Karpas-422 (cell line): Measurements from ENCODE around the gene CPLANE2. TPM values are rescaled to one million over a fixed set of nuclear protein-coding genes. Genes with fewer than 3 reads are reported as not detected.

ENCODE experiments used
- DNase-seq: peaks from one replicate; pipeline ENCODE4 v3.0.0-alpha.2; 2015
- H2AFZ ChIP-seq: fragments of 200-600 bp; sonication (generic); 2 replicates; pipeline ENCODE4 v1.6.1; 2014; ENCODE audit warnings: antibody characterized with exemption, low read length, mixed read lengths
- H3K27ac ChIP-seq: fragments of 200-600 bp; sonication (generic); 2 replicates; pipeline ENCODE4 v1.5.1; 2014; ENCODE audit warnings: mild to moderate bottlenecking, low read length, moderate library complexity
- H3K27me3 ChIP-seq: fragments of 200-600 bp; sonication (generic); 2 replicates; pipeline ENCODE4 v1.6.1; 2014; ENCODE audit warnings: low read length, mixed read lengths
- H3K36me3 ChIP-seq: fragments of 200-600 bp; sonication (generic); 2 replicates; pipeline ENCODE4 v1.6.1; 2014; ENCODE audit warnings: low read length, mixed read lengths; ENCODE audit not compliant: insufficient read depth
- H3K4me1 ChIP-seq: fragments of 200-600 bp; sonication (generic); 2 replicates; pipeline ENCODE4 v1.6.1; 2014; ENCODE audit warnings: mild to moderate bottlenecking, low read length, mixed read lengths
- H3K4me2 ChIP-seq: fragments of 200-600 bp; sonication (generic); 2 replicates; pipeline ENCODE4 v1.6.1; 2014; ENCODE audit warnings: low read length, low read depth, mild to moderate bottlenecking; ENCODE audit not compliant: poor library complexity, severe bottlenecking
- H3K4me3 ChIP-seq: fragments of 200-600 bp; sonication (generic); 2 replicates; pipeline ENCODE4 v1.5.1; 2014; ENCODE audit warnings: mild to moderate bottlenecking, antibody characterized with exemption, low read length, mixed read lengths
- H3K79me2 ChIP-seq: fragments of 200-600 bp; sonication (generic); 2 replicates; pipeline ENCODE4 v1.6.1; 2014; ENCODE audit warnings: mild to moderate bottlenecking, low read length, mixed read lengths
- H3K9ac ChIP-seq: fragments of 200-600 bp; sonication (generic); 2 replicates; pipeline ENCODE4 v1.6.0; 2014; ENCODE audit warnings: low read length
- H3K9me2 ChIP-seq: fragments of 200-600 bp; sonication (generic), shearing (Covaris generic); replicated peaks from 2 replicates; pipeline ENCODE4 v1.6.0; 2014; ENCODE audit warnings: mild to moderate bottlenecking, low read length, moderate library complexity; ENCODE audit not compliant: insufficient read depth
- H3K9me3 ChIP-seq: fragments of 300-700, 200-600 bp; sonication (generic); 2 replicates; pipeline ENCODE4 v1.6.1; 2014; ENCODE audit warnings: low read length, mixed read lengths
- H4K20me1 ChIP-seq: fragments of 200-600 bp; sonication (generic); 2 replicates; pipeline ENCODE4 v1.6.1; 2014; ENCODE audit warnings: mild to moderate bottlenecking, antibody characterized with exemption, low read length, low read depth; ENCODE audit not compliant: insufficient read depth
- total RNA-seq: library from RNA; depleted of rRNA; stranded (reverse); fragments of >200 nt; shearing (Covaris generic); gene quantifications from 2 replicates; pipeline ENCODE4 v1.2.3, GENCODE V29; 2014; ENCODE audit warnings: low replicate concordance

The CPLANE2 gene
- total RNA-seq, 1 experiment from 2014 or later = 2.6 TPM

GRCh38 chr1:16212251-16212961 is 24.6 kb downstream of the CPLANE2 start, which contains the start of gene ARHGEF19:
Gene ARHGEF19 (minus strand): TSS chr1:16212652. CDS start chr1:16209054, 3,598 bp downstream.
- H3K27me3 ChIP-seq = no peaks in the 10 kb centered on the region
- H3K9me3 ChIP-seq = no peaks in the 10 kb centered on the region
- no peak for DNase-seq
- H4K20me1 ChIP-seq = no peaks in the 10 kb centered on the region
- no peaks in the 10 kb centered on the region for H3K9me2 ChIP-seq
- H3K4me2 ChIP-seq = no peak within 1 kb of the TSS
- no peak within 1 kb of the TSS for H3K4me3 ChIP-seq
- H3K4me1 ChIP-seq = peaks cover 1% of the 10 kb centered on the region
- no peaks in the 10 kb centered on the region for H3K79me2 ChIP-seq
- no peak within 1 kb of the TSS for H3K27ac ChIP-seq
- H3K36me3 ChIP-seq = no peaks in the 10 kb centered on the region
- H3K9ac ChIP-seq = no peak within 1 kb of the TSS
- no peak within 1 kb of the TSS for H2AFZ ChIP-seq

DNA sequence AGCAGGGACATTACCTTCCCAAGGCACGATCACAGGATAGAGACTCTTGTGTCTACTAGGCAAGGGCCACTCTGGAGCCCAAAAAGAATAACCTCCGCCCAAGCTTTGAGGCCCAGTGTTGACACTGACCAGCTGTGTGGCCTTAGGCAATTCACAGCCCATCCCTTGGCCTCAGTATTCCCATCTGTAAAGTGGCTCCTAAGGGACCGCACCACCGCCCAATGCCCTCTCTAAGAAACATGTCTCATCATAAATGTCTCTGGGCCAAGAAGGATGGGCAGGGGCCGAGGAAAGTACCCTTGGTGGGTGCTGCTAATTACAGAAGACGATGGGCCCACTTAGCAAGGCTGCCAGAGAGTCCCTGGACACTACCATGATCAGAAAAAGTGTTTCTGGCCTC is 25.2 kb downstream of the CPLANE2 start:
- H3K36me3 ChIP-seq = no peaks in the 10 kb centered on the region
- H3K27me3 ChIP-seq = no peaks in the 10 kb centered on the region
- H3K4me2 ChIP-seq = no peak overlapping the region

DNA sequence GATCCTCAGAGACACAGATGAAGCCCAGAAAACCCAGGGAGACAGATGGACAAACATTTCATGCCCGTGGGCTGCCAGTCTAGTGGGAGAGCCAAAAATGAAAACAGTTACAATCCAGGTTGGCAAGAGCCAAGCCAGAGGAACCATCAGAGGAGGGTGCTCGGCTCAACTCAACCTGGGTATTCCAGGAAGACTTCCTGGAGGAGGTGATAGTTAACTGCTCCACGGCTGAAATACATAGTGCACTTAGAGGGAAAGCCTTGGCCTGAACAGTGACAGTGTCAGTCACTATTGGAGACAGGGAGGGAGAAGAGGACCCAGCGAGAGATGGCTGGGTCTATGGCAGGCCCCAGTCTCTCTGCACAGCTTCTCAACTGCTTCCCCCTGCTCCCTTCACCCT is 26.4 kb downstream of the CPLANE2 start:
- no peaks in the 10 kb centered on the region for H3K9me3 ChIP-seq
- H3K4me2 ChIP-seq = no peak overlapping the region
- DNase-seq = no peak
- H3K9ac ChIP-seq = no peak overlapping the region
- no peaks in the 10 kb centered on the region for H3K79me2 ChIP-seq
- H4K20me1 ChIP-seq = no peaks in the 10 kb centered on the region
- no peaks in the 10 kb centered on the region for H3K9me2 ChIP-seq
- no peaks in the 10 kb centered on the region for H3K36me3 ChIP-seq
- no peak overlapping the region for H2AFZ ChIP-seq
- H3K27ac ChIP-seq = no peak overlapping the region
- H3K4me1 ChIP-seq = peaks cover 17% of the 10 kb centered on the region
- H3K4me3 ChIP-seq = no peak overlapping the region
- H3K27me3 ChIP-seq = no peaks in the 10 kb centered on the region

More for the DNA sequence above, 25.2 kb downstream of the CPLANE2 start:
- H3K9me3 ChIP-seq = no peaks in the 10 kb centered on the region
- peaks cover 7% of the 10 kb centered on the region for H3K4me1 ChIP-seq
- DNase-seq = no peak
- H4K20me1 ChIP-seq = no peaks in the 10 kb centered on the region
- H3K79me2 ChIP-seq = no peaks in the 10 kb centered on the region
- no peak overlapping the region for H2AFZ ChIP-seq
- no peak overlapping the region for H3K27ac ChIP-seq
- no peaks in the 10 kb centered on the region for H3K9me2 ChIP-seq
- no peak overlapping the region for H3K9ac ChIP-seq
- no peak overlapping the region for H3K4me3 ChIP-seq

DNA sequence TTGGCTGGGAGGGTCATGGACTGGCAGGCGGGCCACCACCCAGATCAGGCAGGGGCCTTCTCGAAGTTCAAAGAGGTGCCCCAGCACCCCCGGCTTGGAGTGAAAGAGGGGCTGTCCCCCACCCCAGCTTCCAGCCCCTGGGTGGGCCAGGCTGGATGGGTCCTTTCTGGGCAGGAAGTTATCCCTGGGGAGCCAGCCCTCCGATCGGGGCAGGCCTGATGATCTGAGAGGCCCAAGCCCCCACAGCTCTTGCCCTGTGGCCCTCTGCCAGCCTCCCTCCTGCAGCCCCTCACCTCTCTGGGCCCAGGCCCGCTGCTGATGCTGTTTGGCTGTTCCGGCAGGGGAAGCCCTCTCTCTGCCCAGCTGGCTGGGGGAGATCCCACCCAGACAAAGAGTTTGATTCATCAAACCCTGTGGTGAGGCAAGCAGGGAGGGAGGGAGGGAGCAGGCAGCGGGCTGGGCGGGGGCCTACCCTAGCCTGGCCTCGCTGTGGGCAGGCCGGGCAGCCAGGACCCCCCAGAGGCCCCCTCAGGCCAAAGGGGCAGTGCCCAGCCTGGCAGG is 27.1 kb downstream of the CPLANE2 start:
- H3K27ac ChIP-seq = no peak overlapping the region
- no peak overlapping the region for H2AFZ ChIP-seq
- H3K79me2 ChIP-seq = no peaks in the 10 kb centered on the region
- no peak overlapping the region for H3K9ac ChIP-seq
- H3K27me3 ChIP-seq = no peaks in the 10 kb centered on the region
- H3K9me3 ChIP-seq = no peaks in the 10 kb centered on the region
- H3K4me1 ChIP-seq = peaks cover 17% of the 10 kb centered on the region
- H3K36me3 ChIP-seq = no peaks in the 10 kb centered on the region
- H4K20me1 ChIP-seq = no peaks in the 10 kb centered on the region
- DNase-seq = no peak
- no peaks in the 10 kb centered on the region for H3K9me2 ChIP-seq
- no peak overlapping the region for H3K4me3 ChIP-seq
- no peak overlapping the region for H3K4me2 ChIP-seq

- Histone ChIP-seq H3K9ac (no peak overlapping the region), H3K4me1 (peaks cover 17% of the 10 kb centered on the region), H3K9me3 (no peaks in the 10 kb centered on the region), H3K4me3 (no peak overlapping the region), H3K27ac (no peak overlapping the region), H3K4me2 (no peak overlapping the region), H3K79me2 (no peaks in the 10 kb centered on the region), H2AFZ (no peak overlapping the region), H4K20me1 (no peaks in the 10 kb centered on the region), H3K9me2 (no peaks in the 10 kb centered on the region), H3K27me3 (no peaks in the 10 kb centered on the region), H3K36me3 (no peaks in the 10 kb centered on the region)
- DNase-seq = no peak
These were observed 27.7 kb downstream of the CPLANE2 start for GRCh38 chr1:16209132-16209846.

DNA sequence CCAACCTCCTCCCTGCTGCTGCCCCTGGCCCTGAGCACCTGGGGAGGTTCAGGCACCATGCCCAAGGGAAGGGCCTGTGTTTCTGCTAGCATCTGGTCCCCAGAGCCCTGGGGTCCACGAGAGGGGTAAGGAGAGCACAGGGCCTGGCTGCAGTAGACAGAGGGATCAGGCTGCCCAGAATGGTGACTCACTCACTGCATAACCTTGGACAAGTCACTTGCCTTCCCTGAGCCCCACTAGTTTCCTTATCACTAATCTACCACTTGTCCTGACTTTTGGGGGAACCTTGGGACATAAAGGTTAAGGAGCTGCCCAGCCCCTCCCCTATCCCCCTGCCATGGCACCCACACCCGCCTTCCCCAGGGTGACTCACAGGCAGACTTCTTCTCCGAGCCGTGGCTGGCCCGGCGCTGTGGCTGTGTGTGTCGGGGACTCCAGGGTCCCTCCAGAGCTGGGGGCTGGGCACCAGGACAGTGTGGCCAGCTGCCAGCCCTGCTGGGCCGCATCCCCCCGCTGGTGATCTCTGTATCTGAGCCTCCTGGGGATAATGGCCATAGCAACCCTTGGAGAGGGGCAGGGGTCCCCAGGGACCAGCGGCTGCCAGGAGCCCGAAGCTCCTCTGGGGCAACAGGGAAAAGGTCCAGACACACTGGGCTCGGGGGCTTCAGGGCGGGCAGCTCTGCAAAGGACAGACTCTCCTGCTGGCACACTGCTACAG is 28.6 kb downstream of the CPLANE2 start:
- Histone ChIP-seq H3K4me2 (no peak overlapping the region), H3K27me3 (no peaks in the 10 kb centered on the region), H3K9me3 (no peaks in the 10 kb centered on the region), H3K9me2 (no peaks in the 10 kb centered on the region), H3K79me2 (no peaks in the 10 kb centered on the region), H3K4me1 (peaks cover 17% of the 10 kb centered on the region), H4K20me1 (no peaks in the 10 kb centered on the region), H2AFZ (no peak overlapping the region), H3K36me3 (no peaks in the 10 kb centered on the region), H3K4me3 (no peak overlapping the region), H3K9ac (no peak overlapping the region), H3K27ac (no peak overlapping the region)
- no peak for DNase-seq

- Histone ChIP-seq H4K20me1 (no peaks in the 10 kb centered on the region), H3K27ac (no peak overlapping the region), H3K9ac (peak overlapping the region; percentile 81), H3K36me3 (no peaks in the 10 kb centered on the region), H3K4me2 (peak overlapping the region; percentile 83), H3K4me3 (peak overlapping the region; percentile 72), H3K9me3 (no peaks in the 10 kb centered on the region), H3K4me1 (peaks cover 17% of the 10 kb centered on the region), H3K79me2 (no peaks in the 10 kb centered on the region), H2AFZ (peak overlapping the region; percentile 93), H3K9me2 (no peaks in the 10 kb centered on the region), H3K27me3 (no peaks in the 10 kb centered on the region)
- no peak for DNase-seq
These were observed 29.4 kb downstream of the CPLANE2 start for GRCh38 chr1:16207318-16208269.
